ENCODE results near the gene SLC6A8. TPM values are rescaled to one million over a fixed set of nuclear protein-coding genes. Genes with fewer than 3 reads are reported as not detected.
A peak's percentile ranks its signal among the peaks of the same experiment; 100 is the strongest.

SLC6A8 gene
- total RNA-seq, 1 experiment from 2014 or later = 49.8 TPM

DNA sequence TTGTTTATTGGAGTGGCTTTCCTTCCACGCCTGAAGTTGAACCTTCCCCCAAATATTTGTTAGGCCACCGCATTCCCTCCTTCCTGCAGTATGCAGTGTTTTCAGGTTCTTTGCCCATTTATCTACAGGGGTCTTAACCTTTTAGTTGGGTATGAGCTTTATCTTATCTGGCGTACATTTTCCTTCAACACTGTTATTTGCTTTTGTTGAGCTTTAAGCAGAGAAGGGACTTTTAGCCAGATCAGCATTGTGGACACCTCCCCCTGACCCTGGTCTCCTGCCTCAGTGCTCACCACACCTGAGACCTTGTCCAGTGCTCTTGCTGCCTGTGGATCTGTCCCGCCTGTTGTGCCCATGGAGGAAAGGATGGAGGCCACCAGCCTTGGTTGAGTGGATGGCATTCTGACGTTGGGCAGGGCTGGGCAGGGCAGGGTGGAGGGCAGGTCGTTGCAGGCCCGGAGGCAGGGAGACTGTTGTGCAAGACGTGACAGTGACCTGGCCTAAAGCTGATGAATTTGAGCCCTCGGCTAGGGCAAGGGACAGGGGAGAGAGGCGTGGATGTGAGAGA, 41.7 kb upstream of the SLC6A8 start:
- H3K9me3 ChIP-seq (ENCODE audit: low read depth, low read length, poor library complexity, severe bottlenecking) = no peaks in the 10 kb centered on the region
- no peak overlapping the region for H3K4me3 ChIP-seq (ENCODE audit: low read depth, low read length, poor library complexity, severe bottlenecking)
- intact Hi-C loops (cut with micrococcal nuclease; ENCODE audit: unreplicated experiment) = loop anchor here (2.0 kb wide), 1 partner anchor 79 kb away; the partner anchor contains the start of genes ABCD1 and BCAP31
- H3K36me3 ChIP-seq (ENCODE audit: insufficient read depth, low read length, poor library complexity, severe bottlenecking) = no peaks in the 10 kb centered on the region
- no peak overlapping the region for H3K27ac ChIP-seq (ENCODE audit: low read depth, low read length, poor library complexity, severe bottlenecking)
- H3K27me3 ChIP-seq (replicated peaks; ENCODE audit: insufficient read depth, low read depth, low read length, poor library complexity) = peaks cover 26% of the 10 kb centered on the region
- CTCF ChIA-PET = no interaction called here
- H3K4me1 ChIP-seq (ENCODE audit: insufficient read depth, low read length, poor library complexity, severe bottlenecking) = no peaks in the 10 kb centered on the region
- no peak for TF ChIP-seq CTCF (conservative IDR thresholded peaks at IDR 0.05; ENCODE audit: low read depth, low read length)
- TF ChIP-seq EZH2 (IDR thresholded peaks at IDR 0.05; ENCODE audit: borderline replicate concordance, low read depth, low read length, poor library complexity, severe bottlenecking) = no peak
- DNase-seq (ENCODE audit: low spot score) = no peak
- no TSS peak for BruUV-seq (replicated peaks)
- POLR2A ChIA-PET (ENCODE audit: low non-redundant PET) = interaction anchor here (0.6 kb wide), 1 partner anchor 135 kb away, joined by 3 read pairs; no protein-coding TSS in a partner anchor

GRCh38 chrX:153646620-153647373, 40.9 kb upstream of the SLC6A8 start, which contains the start of gene DUSP9:
DUSP9 (plus strand) TSS chrX:153647203; CDS start chrX:153647954, 751 bp downstream.
- Histone ChIP-seq H3K4me1 (ENCODE audit: insufficient read depth, low read length, poor library complexity, severe bottlenecking) (no peaks in the 10 kb centered on the region), H3K36me3 (ENCODE audit: insufficient read depth, low read length, poor library complexity, severe bottlenecking) (no peaks in the 10 kb centered on the region), H3K27ac (ENCODE audit: low read depth, low read length, poor library complexity, severe bottlenecking) (no peak within 1 kb of the TSS), H3K4me3 (ENCODE audit: low read depth, low read length, poor library complexity, severe bottlenecking) (no peak within 1 kb of the TSS), H3K9me3 (ENCODE audit: low read depth, low read length, poor library complexity, severe bottlenecking) (no peaks in the 10 kb centered on the region), H3K27me3 (replicated peaks; ENCODE audit: insufficient read depth, low read depth, low read length, poor library complexity) (peaks cover 26% of the 10 kb centered on the region)
- ChIA-PET CTCF (interaction anchor here (0.9 kb wide), 1 partner anchor 9 kb away, joined by 3 read pairs; no protein-coding TSS in a partner anchor), POLR2A (ENCODE audit: low non-redundant PET) (interaction anchor here (0.6 kb wide), 1 partner anchor 136 kb away, joined by 3 read pairs; no protein-coding TSS in a partner anchor)
- intact Hi-C loops (cut with micrococcal nuclease; ENCODE audit: unreplicated experiment) = loop anchor here (1.0 to 2.0 kb wide), 2 partner anchors 22 to 78 kb away; partner anchors contain the start of genes ABCD1 and BCAP31
- TF ChIP-seq CTCF (conservative IDR thresholded peaks at IDR 0.05; ENCODE audit: low read depth, low read length) (no peak), EZH2 (IDR thresholded peaks at IDR 0.05; ENCODE audit: borderline replicate concordance, low read depth, low read length, poor library complexity, severe bottlenecking) (no peak)
- no TSS peak for BruUV-seq (replicated peaks)
- DNase-seq (ENCODE audit: low spot score) = peak; percentile 38

GRCh38 chrX:153647461-153648357, 40.0 kb upstream of the SLC6A8 start:
- Histone ChIP-seq H3K27me3 (replicated peaks; ENCODE audit: insufficient read depth, low read depth, low read length, poor library complexity) (peaks cover 25% of the 10 kb centered on the region), H3K9me3 (ENCODE audit: low read depth, low read length, poor library complexity, severe bottlenecking) (no peaks in the 10 kb centered on the region), H3K27ac (ENCODE audit: low read depth, low read length, poor library complexity, severe bottlenecking) (no peak overlapping the region), H3K4me3 (ENCODE audit: low read depth, low read length, poor library complexity, severe bottlenecking) (no peak overlapping the region), H3K4me1 (ENCODE audit: insufficient read depth, low read length, poor library complexity, severe bottlenecking) (no peaks in the 10 kb centered on the region), H3K36me3 (ENCODE audit: insufficient read depth, low read length, poor library complexity, severe bottlenecking) (no peaks in the 10 kb centered on the region)
- intact Hi-C loops (cut with micrococcal nuclease; ENCODE audit: unreplicated experiment) = loop anchor here (1.0 to 2.0 kb wide), 2 partner anchors 21 to 77 kb away; partner anchors contain the start of genes ABCD1 and BCAP31
- CTCF ChIA-PET = interaction anchor here (0.9 kb wide), 1 partner anchor 8 kb away, joined by 3 read pairs; no protein-coding TSS in a partner anchor
- no peak for DNase-seq (ENCODE audit: low spot score)
- BruUV-seq (replicated peaks) = no TSS peak
- POLR2A ChIA-PET (ENCODE audit: low non-redundant PET) = no interaction called here
- TF ChIP-seq CTCF (conservative IDR thresholded peaks at IDR 0.05; ENCODE audit: low read depth, low read length) (no peak), EZH2 (IDR thresholded peaks at IDR 0.05; ENCODE audit: borderline replicate concordance, low read depth, low read length, poor library complexity, severe bottlenecking) (no peak)

Measured in A673 (cell line).